IMR-90 (cell line): ENCODE results near the gene FOSB. TPM values are rescaled to one million over a fixed set of nuclear protein-coding genes. Genes with fewer than 3 reads are reported as not detected.

ENCODE experiments used
- ATAC-seq: fragments of 200-7000 bp; cut with Tn5 transposase; 2 replicates; pipeline ENCODE4 v1.9.1; 2020; ENCODE audit warnings: low read depth, mild to moderate bottlenecking, moderate library complexity
- BruUV-seq: library from RNA; stranded (reverse); fragments of 400-500 nt; replicated peaks from 2 replicates; lab custom pipeline; 2021; lab: Mats Ljungman, UMichigan
- CTCF ChIA-PET: fragments of 300-600 bp; formaldehyde crosslinking; extraction: SDS; loops from one replicate; lab custom pipeline; 2021; ENCODE audit warnings: antibody characterized with exemption; lab: Yijun Ruan, JAX
- POLR2A ChIA-PET: fragments of 300-600 bp; sonication (Branson Sonifier 250); formaldehyde crosslinking; loops from one replicate; lab custom pipeline; 2022; ENCODE audit warnings: antibody characterized with exemption; ENCODE audit not compliant: unreplicated experiment; lab: Charles Lee
- DNase-seq: peaks from one replicate; pipeline ENCODE4 v3.0.0; 2013
- H2AFZ ChIP-seq: replicated peaks from 2 replicates; pipeline ENCODE3; 2013; ENCODE audit warnings: low read length, mild to moderate bottlenecking; ENCODE audit not compliant: poor library complexity
- H2AK5ac ChIP-seq: 2 replicates; pipeline ENCODE4 v1.6.1; 2013; ENCODE audit warnings: low read depth, low read length, inconsistent platforms
- H2AK9ac ChIP-seq: replicated peaks from 2 replicates; pipeline ENCODE3; 2013; ENCODE audit warnings: mild to moderate bottlenecking, low read depth, low read length, moderate library complexity; ENCODE audit not compliant: poor library complexity
- H2BK120ac ChIP-seq: 2 replicates; pipeline ENCODE4 v1.6.1; 2013; ENCODE audit warnings: low read depth, low read length, inconsistent platforms
- H2BK15ac ChIP-seq: 3 replicates; pipeline ENCODE4 v1.6.1; 2013; ENCODE audit warnings: low read depth, low read length, inconsistent platforms
- H2BK20ac ChIP-seq: 2 replicates; pipeline ENCODE4 v1.6.1; 2013; ENCODE audit warnings: low read depth, mild to moderate bottlenecking, inconsistent platforms, low read length, moderate library complexity
- H2BK5ac ChIP-seq: 2 replicates; pipeline ENCODE4 v1.6.1; 2013; ENCODE audit warnings: mild to moderate bottlenecking, low read depth, low read length, inconsistent platforms; ENCODE audit not compliant: poor library complexity, severe bottlenecking
- H3K14ac ChIP-seq: replicated peaks from 2 replicates; pipeline ENCODE4 v1.6.1; 2013; ENCODE audit warnings: low read depth, low read length, inconsistent platforms
- H3K18ac ChIP-seq: 2 replicates; pipeline ENCODE4 v1.6.1; 2013; ENCODE audit warnings: low read depth, low read length, control low read depth
- H3K23ac ChIP-seq: 2 replicates; pipeline ENCODE4 v1.6.1; 2013; ENCODE audit warnings: low read depth, low read length, inconsistent platforms
- H3K27ac ChIP-seq: 2 replicates; pipeline ENCODE4 v1.5.1; 2013; ENCODE audit warnings: mild to moderate bottlenecking, control low read depth, low read length; ENCODE audit not compliant: insufficient read depth
- H3K27me3 ChIP-seq: 2 replicates; pipeline ENCODE4 v1.6.1; 2013; ENCODE audit warnings: low read length; ENCODE audit not compliant: control insufficient read depth, insufficient read depth
- H3K36me3 ChIP-seq: 2 replicates; pipeline ENCODE4 v1.6.1; 2013; ENCODE audit warnings: low read length, mixed read lengths; ENCODE audit not compliant: control insufficient read depth, insufficient read depth
- H3K4ac ChIP-seq: 2 replicates; pipeline ENCODE4 v1.6.1; 2013; ENCODE audit warnings: low read depth, low read length, inconsistent platforms
- H3K4me1 ChIP-seq: 2 replicates; pipeline ENCODE4 v1.6.1; 2013; ENCODE audit warnings: low read length, mixed read lengths; ENCODE audit not compliant: control insufficient read depth, insufficient read depth
- H3K4me2 ChIP-seq: 2 replicates; pipeline ENCODE4 v1.6.1; 2013; ENCODE audit warnings: low read depth, mild to moderate bottlenecking, control low read depth, low read length, moderate library complexity
- H3K4me3 ChIP-seq: 2 replicates; pipeline ENCODE4 v1.5.1; 2013; ENCODE audit warnings: low read depth, mild to moderate bottlenecking, control low read depth, low read length, moderate library complexity; ENCODE audit not compliant: insufficient read depth
- H3K56ac ChIP-seq: 2 replicates; pipeline ENCODE4 v1.6.1; 2013; ENCODE audit warnings: low read length, inconsistent platforms; ENCODE audit not compliant: insufficient read depth; ENCODE audit errors: extremely low read depth
- H3K79me1 ChIP-seq, 2 experiments: 2 replicates each; pipeline ENCODE4 v1.6.1; 2013; ENCODE audit warnings: low read length in 2 of 2, inconsistent platforms in 1 of 2, low read depth in 1 of 2
- H3K9ac ChIP-seq: 2 replicates; pipeline ENCODE4 v1.6.1; 2013; ENCODE audit warnings: low read depth, low read length, control low read depth
- H3K9me1 ChIP-seq: 2 replicates; pipeline ENCODE4 v1.6.1; 2013; ENCODE audit warnings: low read length, inconsistent platforms; ENCODE audit not compliant: insufficient read depth
- H3K9me3 ChIP-seq: 2 replicates; pipeline ENCODE4 v1.6.1; 2013; ENCODE audit warnings: low read length; ENCODE audit not compliant: control insufficient read depth, insufficient read depth
- H4K20me1 ChIP-seq: 2 replicates; pipeline ENCODE4 v1.6.1; 2013; ENCODE audit warnings: low read length, inconsistent platforms; ENCODE audit not compliant: insufficient read depth
- H4K5ac ChIP-seq: 2 replicates; pipeline ENCODE4 v1.6.1; 2013; ENCODE audit warnings: mild to moderate bottlenecking, low read depth, low read length, control low read depth
- H4K8ac ChIP-seq, 2 experiments: 2 replicates each; pipeline ENCODE4 v1.6.1; 2013; ENCODE audit warnings: low read depth in 2 of 2, low read length in 2 of 2, control low read depth in 1 of 2, inconsistent platforms in 1 of 2
- H4K91ac ChIP-seq: 2 replicates; pipeline ENCODE4 v1.6.1; 2013; ENCODE audit warnings: low read depth, low read length, inconsistent platforms; ENCODE audit not compliant: insufficient read depth
- BHLHE40 ChIP-seq: fragments of 150-350 bp; IDR thresholded peaks from 2 replicates; pipeline ENCODE4 v1.6.1; 2016; ENCODE audit warnings: mild to moderate bottlenecking, low read depth, low read length
- CEBPB ChIP-seq: IDR thresholded peaks from 2 replicates; pipeline ENCODE4 v1.6.1; 2012; ENCODE audit warnings: low read depth, low read length, improper control_type of control experiment
- CHD1 ChIP-seq: IDR thresholded peaks from 2 replicates; pipeline ENCODE4 v1.6.1; 2012; ENCODE audit warnings: low read depth, low read length, improper control_type of control experiment
- CTCF ChIP-seq: conservative IDR thresholded peaks from 2 replicates; pipeline ENCODE4 v1.5.1; 2012; ENCODE audit warnings: mild to moderate bottlenecking, low read depth, low read length, improper control_type of control experiment
- ELK1 ChIP-seq: fragments of 150-350 bp; IDR thresholded peaks from 2 replicates; pipeline ENCODE4 v1.6.1; 2016; ENCODE audit warnings: low read depth, mild to moderate bottlenecking, low read length, moderate library complexity, borderline replicate concordance
- FOS ChIP-seq: fragments of 150-350 bp; IDR thresholded peaks from 2 replicates; pipeline ENCODE4 v1.6.1; 2016; ENCODE audit warnings: low read depth, low read length
- MAFK ChIP-seq: IDR thresholded peaks from 2 replicates; pipeline ENCODE4 v1.6.1; 2012; ENCODE audit warnings: low read depth, low read length, improper control_type of control experiment
- MAZ ChIP-seq: IDR thresholded peaks from 2 replicates; pipeline ENCODE4 v1.6.1; 2012; ENCODE audit warnings: low read depth, mild to moderate bottlenecking, low read length, improper control_type of control experiment, moderate library complexity, borderline replicate concordance
- MXI1 ChIP-seq: IDR thresholded peaks from 2 replicates; pipeline ENCODE4 v1.6.1; 2012; ENCODE audit warnings: low read depth, mild to moderate bottlenecking, low read length, moderate library complexity, borderline replicate concordance
- NFE2L2 ChIP-seq: fragments of 150-350 bp; IDR thresholded peaks from 2 replicates; pipeline ENCODE4 v1.6.1; 2016; ENCODE audit warnings: low read depth, mild to moderate bottlenecking, low read length
- POLR2A ChIP-seq: IDR thresholded peaks from 2 replicates; pipeline ENCODE4 v1.6.1; 2012; ENCODE audit warnings: mild to moderate bottlenecking, low read depth, low read length
- RAD21 ChIP-seq: IDR thresholded peaks from 2 replicates; pipeline ENCODE4 v1.6.1; 2012; ENCODE audit warnings: low read length, improper control_type of control experiment
- RCOR1 ChIP-seq: IDR thresholded peaks from 2 replicates; pipeline ENCODE4 v1.6.1; 2012; ENCODE audit warnings: mild to moderate bottlenecking, low read length, improper control_type of control experiment; ENCODE audit not compliant: insufficient replicate concordance
- RFX5 ChIP-seq: IDR thresholded peaks from 2 replicates; pipeline ENCODE4 v1.8.0; 2012; ENCODE audit warnings: low read depth, mild to moderate bottlenecking, low read length, moderate library complexity
- SMC3 ChIP-seq: fragments of 150-350 bp; IDR thresholded peaks from 2 replicates; pipeline ENCODE4 v1.6.1; 2016; ENCODE audit warnings: low read depth, mild to moderate bottlenecking, antibody characterized with exemption, low read length, moderate library complexity
- WGBS, 2 experiments: methylation state at CpG; one replicate each; pipeline versions ENCODE4 v1.1.5 to v1.1.7; 2013; ENCODE audit warnings: missing lambda C conversion rate in 2 of 2; ENCODE audit not compliant: insufficient read length in 1 of 2; ENCODE audit errors: extremely low coverage in 2 of 2; 5-methylcytosine and 5-hydroxymethylcytosine counted together
- dilution Hi-C: fragments of 300-500 bp; cut with HindIII; formaldehyde crosslinking; loops from one replicate; pipeline ENCODE4 v1.14.3; 2018; ENCODE audit warnings: low sequenced_read_pairs; ENCODE audit not compliant: unreplicated experiment
- in situ Hi-C: fragments of 300-500 bp; cut with MboI; formaldehyde crosslinking; loops from 3 replicates; pipeline ENCODE4 v1.14.3; 2019; ENCODE audit warnings: low sequenced_read_pairs, inconsistent platforms, mixed read lengths
- intact Hi-C: fragments of 100-400 bp; cut with micrococcal nuclease; formaldehyde crosslinking; loops from 2 replicates; pipeline ENCODE4 v1.10.0; 2022
- polyA plus RNA-seq, 3 experiments: library from polyadenylated mRNA; depleted of rRNA; stranded (reverse); fragments of >200 nt; gene quantifications; 2 replicates each; pipeline ENCODE4 v1.2.3, GENCODE V29; 2012; ENCODE audit warnings: low replicate concordance in 1 of 3
- total RNA-seq: library from RNA; depleted of rRNA; stranded (reverse); fragments of >200 nt; gene quantifications from 2 replicates; pipeline ENCODE4 v1.2.3, GENCODE V29; 2012

Gene FOSB
- total and polyA plus RNA-seq, 2 of the 4 experiments (the other 2 are of a cell fraction) = 11.1 to 15.6 TPM

GRCh38 chr19:45522010-45522941 lies 54.5 kb downstream of the FOSB start:
- no CpG with 5 or more reads among the region's 24 CpGs for WGBS, 2 experiments
- no TSS peak for BruUV-seq
- H3K27ac ChIP-seq = no peak overlapping the region

More at GRCh38 chr19:45522010-45522941, 54.5 kb downstream of the FOSB start:
- TF ChIP-seq RCOR1 = no peak
- TF ChIP-seq FOS = no peak
- TF ChIP-seq CTCF = no peak
- TF ChIP-seq MAFK = no peak
- TF ChIP-seq MAZ = no peak
- TF ChIP-seq ELK1 = no peak
- TF ChIP-seq NFE2L2 = no peak
- no peak for TF ChIP-seq BHLHE40
- no peak for TF ChIP-seq MXI1
- TF ChIP-seq RAD21 = no peak
- TF ChIP-seq RFX5 = no peak
- TF ChIP-seq CEBPB = no peak
- TF ChIP-seq CHD1 = no peak
- TF ChIP-seq POLR2A = no peak
- no peak for TF ChIP-seq SMC3
- Histone ChIP-seq H2AK5ac (no peak overlapping the region), H3K9ac (no peak overlapping the region), H3K9me1 (no peaks in the 10 kb centered on the region), H3K23ac (no peak overlapping the region), H2BK15ac (no peak overlapping the region), H3K18ac (no peak overlapping the region), H2BK20ac (no peak overlapping the region), H3K4me3 (no peak overlapping the region), H4K8ac (no peak overlapping the region), H2AK9ac (no peak overlapping the region), H4K91ac (no peak overlapping the region), H2AFZ (no peak overlapping the region), H3K79me1 (peaks cover 16 to 65% of the 10 kb centered on the region in 2 experiments), H2BK5ac (no peak overlapping the region), H3K4me1 (no peaks in the 10 kb centered on the region), H3K4me2 (no peak overlapping the region), H4K20me1 (peaks cover 70% of the 10 kb centered on the region), H3K14ac (no peak overlapping the region), H2BK120ac (no peak overlapping the region), H3K56ac (no peak overlapping the region), H3K27me3 (no peaks in the 10 kb centered on the region), H3K9me3 (no peaks in the 10 kb centered on the region), H3K4ac (no peak overlapping the region), H4K5ac (no peak overlapping the region), H3K36me3 (peaks cover 64% of the 10 kb centered on the region)
- no peak for ATAC-seq
- dilution Hi-C loops (no loop called here), intact Hi-C loops (loop anchor here (5.0 kb wide), 1 partner anchor 35 kb away; no protein-coding TSS in a partner anchor), in situ Hi-C loops (loop anchor here (10.0 kb wide), 1 partner anchor 123 kb away; no protein-coding TSS in a partner anchor)
- no peak for DNase-seq
- CTCF ChIA-PET = no interaction called here
- POLR2A ChIA-PET = no interaction called here
